ENCODE measurements around the gene FCGBP.

FCGBP gene

GRCh38 chr19:39941151-39941550 lies 6.7 kb upstream of the FCGBP start:
- Histone ChIP-seq H3K9ac (ENCODE audit: low read length) (no peak overlapping the region), H3K4me1 (ENCODE audit: control insufficient read depth, insufficient read depth, low read length) (no peaks in the 10 kb centered on the region), H3K36me3 (ENCODE audit: control insufficient read depth, insufficient read depth, low read length) (no peaks in the 10 kb centered on the region), H3K27me3 (ENCODE audit: control insufficient read depth, insufficient read depth, low read length) (no peaks in the 10 kb centered on the region), H3K27ac (ENCODE audit: low read depth, low read length) (no peak overlapping the region), H3K4me3 (ENCODE audit: low read length) (peak overlapping the region; percentile 39)

DNA sequence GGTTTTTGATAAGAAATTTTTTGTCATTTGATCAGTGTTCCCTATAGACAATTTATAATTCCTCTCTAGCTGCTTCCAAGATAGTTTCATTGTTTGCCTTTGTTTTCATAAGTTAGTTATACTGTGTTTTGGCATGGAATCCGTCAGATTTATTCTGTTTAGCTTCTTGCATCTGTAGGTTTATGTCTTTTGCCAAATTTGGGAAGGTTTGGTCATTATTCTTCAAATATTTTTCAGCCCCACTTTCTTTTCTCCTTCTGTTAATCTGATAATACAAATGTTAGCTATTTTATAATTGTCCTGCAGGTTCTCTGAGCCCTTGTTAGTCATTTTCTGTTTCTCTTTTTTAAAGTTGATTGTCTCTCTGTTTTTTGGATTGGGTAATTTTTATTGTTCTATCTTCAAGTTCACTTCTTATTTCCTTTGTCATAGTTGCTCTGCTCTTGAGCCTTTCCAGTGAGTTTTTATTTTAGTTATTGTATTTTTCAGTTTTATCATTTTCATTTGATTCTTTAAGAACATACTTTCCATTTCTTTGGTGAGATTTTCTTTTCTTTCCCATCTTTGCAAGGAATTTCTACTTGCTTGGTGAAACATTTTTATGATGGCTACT lies 5.9 kb upstream of the FCGBP start:
- no peak overlapping the region for H3K27ac ChIP-seq (ENCODE audit: low read depth, low read length)

DNA sequence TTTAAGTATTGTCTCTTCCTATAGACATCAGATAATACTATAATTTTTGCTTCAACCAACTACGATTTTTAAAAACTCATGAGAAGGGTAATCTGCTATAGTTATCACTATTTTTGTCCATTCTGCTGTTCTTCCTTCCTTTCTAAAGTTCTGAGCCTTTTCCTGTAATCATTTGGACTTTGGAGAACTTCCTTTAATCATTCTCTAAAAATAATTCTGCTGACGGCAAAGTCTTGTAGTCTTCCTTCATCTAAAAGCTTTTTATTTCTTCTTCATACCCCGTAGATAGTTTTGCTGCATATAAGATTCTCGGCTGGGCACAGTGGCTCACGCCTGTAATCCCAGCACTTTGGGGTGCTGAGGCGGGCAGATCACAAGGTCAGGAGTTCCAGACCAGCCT lies 5.1 kb upstream of the FCGBP start:
- Histone ChIP-seq H3K27ac (ENCODE audit: low read depth, low read length) (no peak overlapping the region), H3K4me1 (ENCODE audit: control insufficient read depth, insufficient read depth, low read length) (no peaks in the 10 kb centered on the region), H3K36me3 (ENCODE audit: control insufficient read depth, insufficient read depth, low read length) (no peaks in the 10 kb centered on the region), H3K27me3 (ENCODE audit: control insufficient read depth, insufficient read depth, low read length) (no peaks in the 10 kb centered on the region), H3K9ac (ENCODE audit: low read length) (no peak overlapping the region), H3K4me3 (ENCODE audit: low read length) (no peak overlapping the region)

More for the DNA sequence above, 5.9 kb upstream of the FCGBP start:
- Histone ChIP-seq H3K9ac (ENCODE audit: low read length) (no peak overlapping the region), H3K27me3 (ENCODE audit: control insufficient read depth, insufficient read depth, low read length) (no peaks in the 10 kb centered on the region), H3K4me1 (ENCODE audit: control insufficient read depth, insufficient read depth, low read length) (no peaks in the 10 kb centered on the region), H3K36me3 (ENCODE audit: control insufficient read depth, insufficient read depth, low read length) (no peaks in the 10 kb centered on the region), H3K4me3 (ENCODE audit: low read length) (no peak overlapping the region)

GRCh38 chr19:39937787-39938186 lies 3.4 kb upstream of the FCGBP start:
- Histone ChIP-seq H3K9ac (ENCODE audit: low read length) (no peak overlapping the region), H3K4me1 (ENCODE audit: control insufficient read depth, insufficient read depth, low read length) (no peaks in the 10 kb centered on the region), H3K27me3 (ENCODE audit: control insufficient read depth, insufficient read depth, low read length) (no peaks in the 10 kb centered on the region), H3K4me3 (ENCODE audit: low read length) (no peak overlapping the region), H3K36me3 (ENCODE audit: control insufficient read depth, insufficient read depth, low read length) (no peaks in the 10 kb centered on the region), H3K27ac (ENCODE audit: low read depth, low read length) (no peak overlapping the region)

DNA sequence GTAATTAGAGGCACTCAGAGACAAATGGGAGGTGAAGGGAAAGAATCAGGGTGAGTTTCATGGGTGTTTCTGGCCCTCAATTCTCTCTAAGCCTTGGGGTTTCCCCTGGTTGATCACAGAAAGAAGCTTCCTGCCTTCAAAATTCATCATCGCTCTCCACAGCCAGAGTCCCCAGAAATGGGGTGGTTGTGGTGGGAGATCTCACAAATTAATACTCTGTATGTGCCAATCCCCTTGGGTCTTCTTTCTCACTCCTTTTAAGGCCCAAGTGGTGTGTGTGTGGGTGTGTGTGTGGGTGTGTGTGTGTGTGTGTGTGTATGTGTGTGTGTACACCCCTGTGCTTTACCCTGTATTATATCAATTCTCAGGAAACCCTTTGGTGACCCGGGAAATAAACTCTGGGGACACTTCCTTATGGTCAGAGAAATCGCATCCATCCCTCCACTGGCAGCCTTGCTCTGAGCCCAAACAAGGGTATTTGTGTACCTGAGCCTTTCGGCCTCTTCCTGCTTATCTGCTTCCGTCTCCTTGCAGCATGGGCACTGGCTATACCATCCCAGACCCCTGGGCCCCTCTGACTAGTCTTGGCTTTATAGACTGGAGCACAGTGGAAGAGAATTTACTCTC lies 2.8 kb upstream of the FCGBP start:
- H3K4me1 ChIP-seq (ENCODE audit: control insufficient read depth, insufficient read depth, low read length): no peaks in the 10 kb centered on the region
- H3K4me3 ChIP-seq (ENCODE audit: low read length): no peak overlapping the region

GRCh38 chr19:39936622-39937021 lies 2.2 kb upstream of the FCGBP start:
- Histone ChIP-seq H3K4me3 (ENCODE audit: low read length) (no peak overlapping the region), H3K27ac (ENCODE audit: low read depth, low read length) (no peak overlapping the region), H3K9ac (ENCODE audit: low read length) (no peak overlapping the region), H3K36me3 (ENCODE audit: control insufficient read depth, insufficient read depth, low read length) (no peaks in the 10 kb centered on the region), H3K27me3 (ENCODE audit: control insufficient read depth, insufficient read depth, low read length) (no peaks in the 10 kb centered on the region), H3K4me1 (ENCODE audit: control insufficient read depth, insufficient read depth, low read length) (no peaks in the 10 kb centered on the region)

More for the DNA sequence above, 2.8 kb upstream of the FCGBP start:
- H3K27ac ChIP-seq (ENCODE audit: low read depth, low read length): no peak overlapping the region
- no peaks in the 10 kb centered on the region for H3K36me3 ChIP-seq (ENCODE audit: control insufficient read depth, insufficient read depth, low read length)
- H3K27me3 ChIP-seq (ENCODE audit: control insufficient read depth, insufficient read depth, low read length): no peaks in the 10 kb centered on the region
- H3K9ac ChIP-seq (ENCODE audit: low read length): no peak overlapping the region

DNA sequence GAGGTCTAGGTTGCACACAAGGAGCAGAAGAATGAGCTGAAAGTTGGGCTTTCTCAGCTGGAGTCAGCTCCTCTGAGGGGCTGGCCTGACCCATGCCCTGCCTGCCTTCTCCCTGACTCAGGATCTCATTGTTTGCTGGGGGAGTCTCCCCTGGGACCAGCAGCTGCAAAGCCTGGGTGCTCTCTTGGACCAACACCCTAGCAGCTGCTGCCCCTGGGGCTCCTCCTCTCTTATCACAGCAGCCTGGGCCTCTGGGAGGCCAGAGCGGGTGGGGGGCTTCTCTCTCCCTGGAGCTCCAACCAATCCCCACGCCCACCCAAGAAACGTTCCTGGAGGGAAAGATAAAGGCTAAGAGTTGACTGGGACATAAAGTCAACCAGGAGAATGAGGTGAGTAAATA lies 1.6 kb upstream of the FCGBP start:
- H3K27me3 ChIP-seq (ENCODE audit: control insufficient read depth, insufficient read depth, low read length): no peaks in the 10 kb centered on the region
- no peaks in the 10 kb centered on the region for H3K4me1 ChIP-seq (ENCODE audit: control insufficient read depth, insufficient read depth, low read length)
- H3K9ac ChIP-seq (ENCODE audit: low read length): no peak overlapping the region
- no peak overlapping the region for H3K4me3 ChIP-seq (ENCODE audit: low read length)
- no peak overlapping the region for H3K27ac ChIP-seq (ENCODE audit: low read depth, low read length)
- no peaks in the 10 kb centered on the region for H3K36me3 ChIP-seq (ENCODE audit: control insufficient read depth, insufficient read depth, low read length)

DNA sequence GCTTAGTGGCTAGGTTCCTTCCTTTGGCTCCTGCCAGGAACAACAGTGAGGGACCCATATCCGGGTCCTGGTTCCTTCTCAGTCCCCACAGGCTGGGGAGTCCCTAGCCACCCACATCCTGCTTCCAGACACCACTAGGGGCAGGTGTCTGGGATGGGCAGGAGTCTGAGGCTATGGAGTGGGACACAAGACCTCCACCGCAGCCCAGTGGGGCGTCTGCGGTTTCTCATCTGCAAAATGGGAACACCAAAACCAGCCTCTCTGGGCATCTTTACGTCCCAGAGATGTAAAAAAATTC lies 879 bp upstream of the FCGBP start:
- no peak overlapping the region for H3K9ac ChIP-seq (ENCODE audit: low read length)
- H3K27me3 ChIP-seq (ENCODE audit: control insufficient read depth, insufficient read depth, low read length): no peaks in the 10 kb centered on the region
- no peak overlapping the region for H3K27ac ChIP-seq (ENCODE audit: low read depth, low read length)
- H3K36me3 ChIP-seq (ENCODE audit: control insufficient read depth, insufficient read depth, low read length): no peaks in the 10 kb centered on the region
- no peaks in the 10 kb centered on the region for H3K4me1 ChIP-seq (ENCODE audit: control insufficient read depth, insufficient read depth, low read length)
- no peak overlapping the region for H3K4me3 ChIP-seq (ENCODE audit: low read length)

- Histone ChIP-seq H3K4me3 (ENCODE audit: low read length) (no peak overlapping the region), H3K36me3 (ENCODE audit: control insufficient read depth, insufficient read depth, low read length) (peaks cover 2% of the 10 kb centered on the region), H3K4me1 (ENCODE audit: control insufficient read depth, insufficient read depth, low read length) (no peaks in the 10 kb centered on the region), H3K27ac (ENCODE audit: low read depth, low read length) (no peak overlapping the region), H3K27me3 (ENCODE audit: control insufficient read depth, insufficient read depth, low read length) (no peaks in the 10 kb centered on the region), H3K9ac (ENCODE audit: low read length) (no peak overlapping the region)
Observed at GRCh38 chr19:39929750-39930149, 4.7 kb downstream of the FCGBP start.

GRCh38 chr19:39928357-39928725 lies 6.1 kb downstream of the FCGBP start:
- H3K27ac ChIP-seq (ENCODE audit: low read depth, low read length): no peak overlapping the region
- H3K4me1 ChIP-seq (ENCODE audit: control insufficient read depth, insufficient read depth, low read length): no peaks in the 10 kb centered on the region
- no peaks in the 10 kb centered on the region for H3K27me3 ChIP-seq (ENCODE audit: control insufficient read depth, insufficient read depth, low read length)
- no peak overlapping the region for H3K9ac ChIP-seq (ENCODE audit: low read length)
- H3K36me3 ChIP-seq (ENCODE audit: control insufficient read depth, insufficient read depth, low read length): peaks cover 2% of the 10 kb centered on the region
- H3K4me3 ChIP-seq (ENCODE audit: low read length): no peak overlapping the region

GRCh38 chr19:39927524-39928356 lies 6.7 kb downstream of the FCGBP start:
- no peak overlapping the region for H3K9ac ChIP-seq (ENCODE audit: low read length)
- no peaks in the 10 kb centered on the region for H3K4me1 ChIP-seq (ENCODE audit: control insufficient read depth, insufficient read depth, low read length)
- no peak overlapping the region for H3K4me3 ChIP-seq (ENCODE audit: low read length)
- H3K27me3 ChIP-seq (ENCODE audit: control insufficient read depth, insufficient read depth, low read length): no peaks in the 10 kb centered on the region
- peaks cover 2% of the 10 kb centered on the region for H3K36me3 ChIP-seq (ENCODE audit: control insufficient read depth, insufficient read depth, low read length)
- H3K27ac ChIP-seq (ENCODE audit: low read depth, low read length): no peak overlapping the region

DNA sequence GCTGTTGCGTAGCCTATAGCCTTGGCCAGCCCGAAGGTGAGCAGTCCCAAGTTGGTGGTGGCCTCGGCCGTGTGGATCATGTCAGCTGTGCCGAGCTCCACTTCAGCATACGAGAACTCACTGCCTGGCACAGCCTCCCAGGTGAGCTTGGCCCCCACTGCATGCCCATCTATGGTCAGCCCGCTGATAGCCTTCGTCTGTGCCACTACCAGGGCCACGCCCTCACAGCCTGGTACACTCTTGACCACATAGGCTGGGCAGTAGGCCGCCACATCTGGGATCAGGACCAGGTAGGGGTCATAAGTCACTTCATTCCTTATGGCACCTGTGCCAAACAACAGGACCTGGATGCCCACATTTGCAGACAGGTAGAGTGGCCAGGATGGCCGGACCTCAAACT lies 7.4 kb downstream of the FCGBP start:
- H3K9ac ChIP-seq (ENCODE audit: low read length): no peak overlapping the region
- no peaks in the 10 kb centered on the region for H3K4me1 ChIP-seq (ENCODE audit: control insufficient read depth, insufficient read depth, low read length)
- H3K27ac ChIP-seq (ENCODE audit: low read depth, low read length): no peak overlapping the region
- H3K4me3 ChIP-seq (ENCODE audit: low read length): no peak overlapping the region
- peaks cover 2% of the 10 kb centered on the region for H3K36me3 ChIP-seq (ENCODE audit: control insufficient read depth, insufficient read depth, low read length)
- no peaks in the 10 kb centered on the region for H3K27me3 ChIP-seq (ENCODE audit: control insufficient read depth, insufficient read depth, low read length)

All from rectal smooth muscle tissue (tissue), 1 donor.